Lung (tissue), 12 donors: ENCODE results near the gene RBFOX2. TPM values are rescaled to one million over a fixed set of nuclear protein-coding genes. Genes with fewer than 3 reads are reported as not detected.
"Not testable (repeated sequence)": the region's sequence is repeated elsewhere in the genome, so short reads cannot be mapped to it uniquely, and the experiment has no call there.

ENCODE experiments used
- ATAC-seq: fragments of 200-7000 bp; cut with Tn5 transposase; one replicate; pipeline ENCODE4 v1.9.1; 2020; ENCODE audit warnings: moderate number of reproducible peaks; ENCODE audit not compliant: insufficient read depth, low FRiP score
- DNase-seq, 3 donors: peaks; one replicate each; pipeline ENCODE4 v3.0.0-alpha.2; 2013 to 2017
- H3K27ac ChIP-seq, 2 donors: one replicate each; pipeline ENCODE4 v1.5.1; 2013; ENCODE audit warnings: mild to moderate bottlenecking in 2 of 2, moderate library complexity in 2 of 2, control low read depth in 1 of 2, inconsistent platforms in 1 of 2, low read depth in 1 of 2, low read length in 1 of 2
- H3K27me3 ChIP-seq, 3 donors: one replicate each; pipeline ENCODE4 v1.5.1; 2013; ENCODE audit warnings: low read length in 2 of 3; ENCODE audit not compliant: control insufficient read depth in 3 of 3, insufficient read depth in 3 of 3
- H3K36me3 ChIP-seq, 4 donors: one replicate each; pipeline ENCODE4 v1.5.1; 2013; ENCODE audit warnings: low read length in 4 of 4, mild to moderate bottlenecking in 1 of 4, moderate library complexity in 1 of 4; ENCODE audit not compliant: control insufficient read depth in 4 of 4, insufficient read depth in 4 of 4
- H3K4me1 ChIP-seq, 5 donors: one replicate each; pipeline ENCODE4 v1.5.1; 2013; ENCODE audit warnings: low read length in 5 of 5, mild to moderate bottlenecking in 2 of 5, moderate library complexity in 1 of 5; ENCODE audit not compliant: control insufficient read depth in 5 of 5, insufficient read depth in 5 of 5
- H3K4me3 ChIP-seq: one replicate; pipeline ENCODE4 v1.5.1; 2013; ENCODE audit warnings: mild to moderate bottlenecking, control low read depth, moderate library complexity
- H3K9ac ChIP-seq, 2 donors: one replicate each; pipeline ENCODE4 v1.5.1; 2013; ENCODE audit warnings: low read length in 2 of 2, control low read depth in 1 of 2; ENCODE audit not compliant: insufficient read depth in 1 of 2
- H3K9me3 ChIP-seq, 4 donors: one replicate each; pipeline ENCODE4 v1.5.1; 2013; ENCODE audit warnings: low read length in 3 of 4, mild to moderate bottlenecking in 1 of 4, moderate library complexity in 1 of 4; ENCODE audit not compliant: control insufficient read depth in 4 of 4, insufficient read depth in 3 of 4
- WGBS, 2 donors: extraction: QIAGEN DNeasy Blood & Tissue Kit; methylation state at CpG; one replicate each; pipeline ENCODE4 v1.1.7; 2013; 5-methylcytosine and 5-hydroxymethylcytosine counted together
- polyA plus RNA-seq, 2 donors: library from polyadenylated mRNA; stranded (reverse); fragments of 200-250 nt; gene quantifications; one replicate each; pipeline ENCODE4 v1.2.1, GENCODE V29; 2013
- total RNA-seq, 2 donors: library from RNA; depleted of rRNA in 1 of 2; stranded (reverse); fragments of >200 nt in 1 of 2; gene quantifications; one replicate each; pipeline ENCODE4 v1.2.1, GENCODE V29; 2014 to 2021
- TF ChIP-seq, protein P1 (sequence below): IDR thresholded peaks from 2 replicates; pipeline ENCODE4 v1.5.1; 2012; ENCODE audit warnings: mild to moderate bottlenecking; ENCODE audit errors: control extremely low read depth, extremely low read depth
- donor health status: control.
- donor health status: control.
- donor health status: Bipolar disorder and iron deficiency.
- donor health status: healthy.
- donor health status: DM: yes; HTN: yes; CAD: no.

Gene RBFOX2
- total and polyA plus RNA-seq, 4 donors, result 16.5 to 195 (median 43.3) TPM

DNA sequence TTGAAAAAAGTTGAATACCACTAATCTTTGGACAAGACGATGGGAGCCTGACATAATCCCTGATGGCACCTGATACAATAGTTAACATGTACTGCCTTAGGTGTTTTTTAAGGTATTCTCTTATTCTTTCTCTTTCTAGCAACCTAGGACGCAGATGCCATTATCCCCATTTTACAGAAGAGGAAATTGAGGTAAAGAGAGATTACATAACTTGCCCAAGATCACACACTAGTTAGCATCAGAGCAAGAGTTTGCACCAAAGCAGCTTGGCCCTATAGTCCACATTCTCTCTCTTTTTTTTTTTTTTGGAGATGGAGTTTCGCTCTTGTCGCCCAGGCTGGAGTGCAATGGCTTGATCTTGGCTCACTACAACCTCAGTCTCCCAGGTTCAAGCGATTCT, 35.7 kb upstream of the RBFOX2 start:
- Histone ChIP-seq H3K9ac (no peak overlapping the region), H3K4me3 (no peak overlapping the region), H3K4me1 (peaks cover 0 to 7% (median 0%) of the 10 kb centered on the region in 5 donors), H3K36me3 (no peaks in the 10 kb centered on the region), H3K9me3 (no peaks in the 10 kb centered on the region), H3K27me3 (no peaks in the 10 kb centered on the region), H3K27ac (no peak overlapping the region)
- ATAC-seq (no peak), DNase-seq (no peak)
- 97% methylated on average over 5 of the region's 5 CpGs for WGBS, 2 donors
- TF ChIP-seq, protein P1, sequence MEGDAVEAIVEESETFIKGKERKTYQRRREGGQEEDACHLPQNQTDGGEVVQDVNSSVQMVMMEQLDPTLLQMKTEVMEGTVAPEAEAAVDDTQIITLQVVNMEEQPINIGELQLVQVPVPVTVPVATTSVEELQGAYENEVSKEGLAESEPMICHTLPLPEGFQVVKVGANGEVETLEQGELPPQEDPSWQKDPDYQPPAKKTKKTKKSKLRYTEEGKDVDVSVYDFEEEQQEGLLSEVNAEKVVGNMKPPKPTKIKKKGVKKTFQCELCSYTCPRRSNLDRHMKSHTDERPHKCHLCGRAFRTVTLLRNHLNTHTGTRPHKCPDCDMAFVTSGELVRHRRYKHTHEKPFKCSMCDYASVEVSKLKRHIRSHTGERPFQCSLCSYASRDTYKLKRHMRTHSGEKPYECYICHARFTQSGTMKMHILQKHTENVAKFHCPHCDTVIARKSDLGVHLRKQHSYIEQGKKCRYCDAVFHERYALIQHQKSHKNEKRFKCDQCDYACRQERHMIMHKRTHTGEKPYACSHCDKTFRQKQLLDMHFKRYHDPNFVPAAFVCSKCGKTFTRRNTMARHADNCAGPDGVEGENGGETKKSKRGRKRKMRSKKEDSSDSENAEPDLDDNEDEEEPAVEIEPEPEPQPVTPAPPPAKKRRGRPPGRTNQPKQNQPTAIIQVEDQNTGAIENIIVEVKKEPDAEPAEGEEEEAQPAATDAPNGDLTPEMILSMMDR, result no peak

DNA sequence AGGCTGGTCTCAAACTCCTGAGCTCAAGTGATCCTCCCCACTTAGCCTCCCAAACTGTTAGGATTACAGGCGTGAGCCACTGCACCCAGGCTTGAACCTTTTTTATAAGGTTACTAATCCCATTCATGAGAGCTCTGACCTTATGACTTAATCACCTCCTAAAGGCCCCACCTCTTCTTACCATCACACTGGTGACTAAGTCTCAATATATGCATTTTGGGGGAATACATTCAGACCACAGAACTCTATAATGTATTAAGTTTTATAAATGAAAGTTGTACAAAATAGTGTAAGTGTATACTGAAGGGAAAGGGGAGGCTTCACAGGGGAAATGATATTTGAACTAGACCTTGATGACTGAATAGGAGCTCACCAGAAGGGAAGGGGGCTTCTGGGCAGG, 28.4 kb upstream of the RBFOX2 start:
- no peaks in the 10 kb centered on the region for H3K27me3 ChIP-seq
- H3K9me3 ChIP-seq, result no peaks in the 10 kb centered on the region
- H3K9ac ChIP-seq, result no peak overlapping the region
- ATAC-seq, result no peak
- 96% methylated on average over 1 of the region's 1 CpG for WGBS, 2 donors
- TF ChIP-seq, protein P1, result no peak
- H3K36me3 ChIP-seq, result no peaks in the 10 kb centered on the region
- H3K4me3 ChIP-seq, result no peak overlapping the region
- H3K4me1 ChIP-seq, result peaks cover 0 to 3% (median 0%) of the 10 kb centered on the region in 5 donors
- H3K27ac ChIP-seq, result no peak overlapping the region
- no peak for DNase-seq

DNA sequence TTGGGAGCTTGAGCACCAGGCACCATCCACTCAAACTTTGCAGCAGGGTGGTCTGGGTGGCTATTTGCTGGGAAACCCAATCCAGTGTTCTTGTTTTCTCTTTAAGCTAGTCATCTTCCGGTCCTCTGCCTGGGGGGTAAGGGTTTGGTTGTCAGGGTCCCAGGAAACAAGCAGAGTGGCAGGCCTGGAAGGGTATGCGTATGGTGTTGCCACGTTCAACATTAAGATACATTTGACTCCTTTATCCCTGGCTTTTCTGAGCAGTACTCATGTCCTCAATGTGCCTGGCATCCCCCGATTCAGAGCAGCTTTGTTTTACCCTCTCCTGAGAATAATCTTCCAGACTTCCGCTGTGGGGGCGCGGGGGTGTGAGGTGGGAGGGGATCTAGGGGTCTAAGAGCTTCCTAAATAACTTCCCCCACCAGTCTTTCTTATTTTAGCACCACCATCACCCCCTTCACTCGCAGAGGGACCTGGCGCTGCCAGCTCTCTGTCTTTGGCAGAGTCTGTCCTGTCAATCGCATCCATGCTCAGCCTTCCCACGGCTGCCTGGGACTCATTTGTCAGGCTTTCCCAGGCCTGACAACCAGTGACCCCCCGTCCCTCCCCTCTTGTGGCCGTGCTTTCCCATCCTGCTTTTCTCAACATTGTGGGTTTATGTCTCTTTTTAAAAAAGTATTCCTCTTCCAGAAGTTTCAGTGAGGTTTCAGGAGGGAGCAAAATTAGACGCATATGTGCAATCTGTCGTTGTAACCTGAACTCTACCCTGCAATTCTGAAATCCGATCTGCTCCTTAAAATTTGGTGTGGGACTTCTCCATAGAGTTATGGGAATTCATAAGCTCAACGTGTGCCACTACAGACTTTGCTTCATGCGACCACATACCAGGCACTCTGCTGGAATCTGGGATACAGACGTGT, 27.0 kb upstream of the RBFOX2 start:
- DNase-seq (peak in 1 of 3 donors; percentile 26), ATAC-seq (no peak)
- no peak overlapping the region for H3K27ac ChIP-seq
- no peaks in the 10 kb centered on the region for H3K9me3 ChIP-seq
- no peak overlapping the region for H3K4me3 ChIP-seq
- TF ChIP-seq, protein P1, result no peak
- H3K27me3 ChIP-seq, result no peaks in the 10 kb centered on the region
- H3K9ac ChIP-seq, result peak overlapping the region in 1 of 2 donors; percentile 13
- H3K4me1 ChIP-seq, result peaks cover 0 to 3% (median 0%) of the 10 kb centered on the region in 5 donors
- 74 to 79% methylated on average over 19 of the region's 19 CpGs for WGBS, 2 donors
- no peaks in the 10 kb centered on the region for H3K36me3 ChIP-seq

DNA sequence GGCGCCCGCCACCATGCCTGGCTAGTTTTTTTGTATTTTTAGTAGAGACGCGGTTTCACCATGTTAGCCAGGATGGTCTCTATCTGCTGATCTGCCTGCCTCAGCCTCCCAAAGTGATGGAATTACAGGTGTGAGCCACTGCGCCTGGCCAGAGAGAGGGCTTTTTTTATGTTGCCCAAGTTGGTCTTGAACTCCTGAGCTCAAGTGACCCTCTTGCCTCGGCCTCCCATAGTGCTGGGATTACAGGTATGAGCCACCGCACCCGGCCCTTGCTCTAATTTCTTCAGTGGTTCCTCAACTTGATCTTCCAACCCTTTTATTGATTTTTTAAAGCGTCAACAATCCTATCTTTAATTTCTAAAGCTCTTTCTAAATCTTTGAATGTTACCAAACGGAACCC, 25.8 kb upstream of the RBFOX2 start:
- H3K9me3 ChIP-seq, H3K4me3 ChIP-seq, ATAC-seq, H3K27me3 ChIP-seq, H3K27ac ChIP-seq, H3K36me3 ChIP-seq, DNase-seq, H3K4me1 ChIP-seq, H3K9ac ChIP-seq: not testable (repeated sequence)
- 95 to 96% methylated on average over 10 of the region's 10 CpGs for WGBS, 2 donors
